Panc1 (cell line): ENCODE measurements around the gene PRKAG2. TPM values are rescaled to one million over a fixed set of nuclear protein-coding genes. Genes with fewer than 3 reads are reported as not detected.

Source experiments
- ATAC-seq: fragments of 200-7000 bp; cut with Tn5 transposase; 2 replicates; pipeline ENCODE4 v1.9.1; 2020; ENCODE audit warnings: mild to moderate bottlenecking, moderate library complexity
- BruUV-seq: library from RNA; stranded (reverse); fragments of 400-500 nt; replicated peaks from 2 replicates; lab custom pipeline; 2021; lab: Mats Ljungman, UMichigan
- CTCF ChIA-PET: fragments of 300-600 bp; sonication (Branson Sonifier 250); formaldehyde crosslinking; loops from one replicate; lab custom pipeline; 2022; ENCODE audit warnings: antibody characterized with exemption; lab: Charles Lee
- POLR2A ChIA-PET: fragments of 300-600 bp; sonication (Branson Sonifier 250); formaldehyde crosslinking; loops from one replicate; lab custom pipeline; 2022; ENCODE audit warnings: antibody characterized with exemption; lab: Charles Lee
- DNase-seq: peaks from one replicate; pipeline ENCODE4 v3.0.0-alpha.2; 2010; ENCODE audit warnings: low read depth, low spot score
- H3K27ac ChIP-seq: 2 replicates; pipeline ENCODE4 v1.5.1; 2011; ENCODE audit warnings: mild to moderate bottlenecking, low read length, inconsistent platforms
- H3K27me3 ChIP-seq: fragments of 200-500 bp; sonication (Bioruptor generic); 2 replicates; pipeline ENCODE4 v1.6.0; 2014; ENCODE audit warnings: low read length, inconsistent platforms; ENCODE audit not compliant: control insufficient read depth, insufficient read depth
- H3K36me3 ChIP-seq: fragments of 200-500 bp; sonication (Bioruptor generic); 2 replicates; pipeline ENCODE4 v1.5.1; 2014; ENCODE audit warnings: inconsistent platforms, mild to moderate bottlenecking, low read length, moderate library complexity; ENCODE audit not compliant: control insufficient read depth, insufficient read depth
- H3K4me1 ChIP-seq: 2 replicates; pipeline ENCODE4 v1.5.1; 2011; ENCODE audit warnings: inconsistent platforms, mild to moderate bottlenecking, low read length, moderate library complexity; ENCODE audit not compliant: control insufficient read depth, insufficient read depth
- H3K4me3 ChIP-seq, 2 experiments: 2 replicates each; pipeline ENCODE4 v1.5.1; 2011 to 2012; ENCODE audit warnings: low read depth in 2 of 2, low read length in 2 of 2, mild to moderate bottlenecking in 2 of 2, inconsistent platforms in 1 of 2, moderate library complexity in 1 of 2
- H3K9me3 ChIP-seq: fragments of 200-500 bp; sonication (Bioruptor generic); 2 replicates; pipeline ENCODE4 v1.5.1; 2014; ENCODE audit warnings: low read depth, mild to moderate bottlenecking, inconsistent platforms, low read length, moderate library complexity; ENCODE audit not compliant: control insufficient read depth, insufficient read depth
- POLR2AphosphoS5 ChIP-seq: IDR thresholded peaks from 2 replicates; pipeline ENCODE4 v1.6.1; 2012; ENCODE audit warnings: mild to moderate bottlenecking, low read depth, low read length, moderate library complexity
- SIN3A ChIP-seq: IDR thresholded peaks from 2 replicates; pipeline ENCODE4 v1.6.1; 2012; ENCODE audit warnings: low read depth, mild to moderate bottlenecking, low read length, moderate library complexity, borderline replicate concordance; ENCODE audit not compliant: insufficient read depth
- TCF7L2 ChIP-seq: IDR thresholded peaks from 2 replicates; pipeline ENCODE4 v1.6.1; 2011; ENCODE audit warnings: mild to moderate bottlenecking, low read depth, low read length, inconsistent platforms
- in situ Hi-C: cut with HindIII; loops from 2 replicates; pipeline ENCODE4 v1.10.0; 2016; ENCODE audit warnings: low sequenced_read_pairs, low pct_unique_long_range_greater_than_20kb
- intact Hi-C: fragments of 100-400 bp; cut with micrococcal nuclease; formaldehyde crosslinking; loops from one replicate; pipeline ENCODE4 v1.10.0; 2022; ENCODE audit not compliant: unreplicated experiment
- total RNA-seq: library from RNA; stranded (reverse); gene quantifications from one replicate; pipeline ENCODE4 v1.2.1, GENCODE V29; 2021; ENCODE audit not compliant: unreplicated experiment
- TF ChIP-seq, protein P1 (sequence below), 2 experiments: IDR thresholded peaks; 2 replicates each; pipeline ENCODE4 v1.6.1; 2011 to 2012; ENCODE audit warnings: low read depth in 2 of 2, control low read depth in 1 of 2, low read length in 1 of 2, mild to moderate bottlenecking in 1 of 2, moderate library complexity in 1 of 2; ENCODE audit not compliant: insufficient read depth in 1 of 2
- TF ChIP-seq, protein P2 (sequence below): fragments of 450-650 bp; IDR thresholded peaks from 2 replicates; pipeline ENCODE4 v1.5.1; 2017; ENCODE audit warnings: mild to moderate bottlenecking

Gene PRKAG2
- total RNA-seq, 1 experiment from 2014 or later = 71.6 TPM

DNA sequence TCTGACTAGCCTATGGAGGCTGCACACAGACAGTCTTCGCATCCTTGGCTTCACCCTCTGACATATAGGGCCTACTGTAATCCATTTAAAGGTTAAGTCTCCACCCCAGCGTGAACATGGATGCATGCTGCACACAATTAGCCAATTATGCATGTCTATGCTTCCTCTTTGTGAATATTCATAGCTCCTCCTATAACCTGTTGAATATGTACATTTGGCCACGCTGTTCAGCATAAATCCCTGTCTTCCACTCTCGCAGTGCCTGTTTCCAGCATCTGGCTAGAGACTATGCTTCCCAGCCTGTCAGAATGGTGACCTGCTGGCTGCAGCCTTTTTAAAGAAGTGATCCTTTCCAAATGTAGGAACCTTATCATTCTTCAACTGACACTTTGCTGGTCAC lies 106.7 kb downstream of the PRKAG2 start:
- H3K27ac ChIP-seq = no peak overlapping the region
- POLR2A ChIA-PET = no interaction called here
- 0 out of 2 replicates have a peak, but pooled peaks cover 2% of the 10 kb centered on the region for H3K27me3 ChIP-seq
- peak; percentile 43; the same call in 1 of the 2 replicates for ATAC-seq
- CTCF ChIA-PET = interaction anchor here (1.1 kb wide), 1 partner anchor 13 kb away, joined by 7 read pairs; no protein-coding TSS in a partner anchor
- no peaks in the 10 kb centered on the region for H3K9me3 ChIP-seq
- no peaks in the 10 kb centered on the region for H3K4me1 ChIP-seq
- no peak for TF ChIP-seq SIN3A
- TF ChIP-seq, protein P1, sequence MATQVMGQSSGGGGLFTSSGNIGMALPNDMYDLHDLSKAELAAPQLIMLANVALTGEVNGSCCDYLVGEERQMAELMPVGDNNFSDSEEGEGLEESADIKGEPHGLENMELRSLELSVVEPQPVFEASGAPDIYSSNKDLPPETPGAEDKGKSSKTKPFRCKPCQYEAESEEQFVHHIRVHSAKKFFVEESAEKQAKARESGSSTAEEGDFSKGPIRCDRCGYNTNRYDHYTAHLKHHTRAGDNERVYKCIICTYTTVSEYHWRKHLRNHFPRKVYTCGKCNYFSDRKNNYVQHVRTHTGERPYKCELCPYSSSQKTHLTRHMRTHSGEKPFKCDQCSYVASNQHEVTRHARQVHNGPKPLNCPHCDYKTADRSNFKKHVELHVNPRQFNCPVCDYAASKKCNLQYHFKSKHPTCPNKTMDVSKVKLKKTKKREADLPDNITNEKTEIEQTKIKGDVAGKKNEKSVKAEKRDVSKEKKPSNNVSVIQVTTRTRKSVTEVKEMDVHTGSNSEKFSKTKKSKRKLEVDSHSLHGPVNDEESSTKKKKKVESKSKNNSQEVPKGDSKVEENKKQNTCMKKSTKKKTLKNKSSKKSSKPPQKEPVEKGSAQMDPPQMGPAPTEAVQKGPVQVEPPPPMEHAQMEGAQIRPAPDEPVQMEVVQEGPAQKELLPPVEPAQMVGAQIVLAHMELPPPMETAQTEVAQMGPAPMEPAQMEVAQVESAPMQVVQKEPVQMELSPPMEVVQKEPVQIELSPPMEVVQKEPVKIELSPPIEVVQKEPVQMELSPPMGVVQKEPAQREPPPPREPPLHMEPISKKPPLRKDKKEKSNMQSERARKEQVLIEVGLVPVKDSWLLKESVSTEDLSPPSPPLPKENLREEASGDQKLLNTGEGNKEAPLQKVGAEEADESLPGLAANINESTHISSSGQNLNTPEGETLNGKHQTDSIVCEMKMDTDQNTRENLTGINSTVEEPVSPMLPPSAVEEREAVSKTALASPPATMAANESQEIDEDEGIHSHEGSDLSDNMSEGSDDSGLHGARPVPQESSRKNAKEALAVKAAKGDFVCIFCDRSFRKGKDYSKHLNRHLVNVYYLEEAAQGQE (IDR thresholded peaks at IDR 0.05; ENCODE audit: insufficient read depth in 1 of 2, low read depth in 2 of 2, low read length in 1 of 2) = no peak
- no peak for TF ChIP-seq POLR2AphosphoS5
- TF ChIP-seq TCF7L2 = no peak
- TF ChIP-seq, protein P2, sequence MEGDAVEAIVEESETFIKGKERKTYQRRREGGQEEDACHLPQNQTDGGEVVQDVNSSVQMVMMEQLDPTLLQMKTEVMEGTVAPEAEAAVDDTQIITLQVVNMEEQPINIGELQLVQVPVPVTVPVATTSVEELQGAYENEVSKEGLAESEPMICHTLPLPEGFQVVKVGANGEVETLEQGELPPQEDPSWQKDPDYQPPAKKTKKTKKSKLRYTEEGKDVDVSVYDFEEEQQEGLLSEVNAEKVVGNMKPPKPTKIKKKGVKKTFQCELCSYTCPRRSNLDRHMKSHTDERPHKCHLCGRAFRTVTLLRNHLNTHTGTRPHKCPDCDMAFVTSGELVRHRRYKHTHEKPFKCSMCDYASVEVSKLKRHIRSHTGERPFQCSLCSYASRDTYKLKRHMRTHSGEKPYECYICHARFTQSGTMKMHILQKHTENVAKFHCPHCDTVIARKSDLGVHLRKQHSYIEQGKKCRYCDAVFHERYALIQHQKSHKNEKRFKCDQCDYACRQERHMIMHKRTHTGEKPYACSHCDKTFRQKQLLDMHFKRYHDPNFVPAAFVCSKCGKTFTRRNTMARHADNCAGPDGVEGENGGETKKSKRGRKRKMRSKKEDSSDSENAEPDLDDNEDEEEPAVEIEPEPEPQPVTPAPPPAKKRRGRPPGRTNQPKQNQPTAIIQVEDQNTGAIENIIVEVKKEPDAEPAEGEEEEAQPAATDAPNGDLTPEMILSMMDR = no peak
- no TSS peak for BruUV-seq
- DNase-seq = no peak
- H3K4me3 ChIP-seq = no peak overlapping the region
- intact Hi-C loops = no loop called here
- H3K36me3 ChIP-seq = no peaks in the 10 kb centered on the region
- in situ Hi-C loops = no loop called here

DNA sequence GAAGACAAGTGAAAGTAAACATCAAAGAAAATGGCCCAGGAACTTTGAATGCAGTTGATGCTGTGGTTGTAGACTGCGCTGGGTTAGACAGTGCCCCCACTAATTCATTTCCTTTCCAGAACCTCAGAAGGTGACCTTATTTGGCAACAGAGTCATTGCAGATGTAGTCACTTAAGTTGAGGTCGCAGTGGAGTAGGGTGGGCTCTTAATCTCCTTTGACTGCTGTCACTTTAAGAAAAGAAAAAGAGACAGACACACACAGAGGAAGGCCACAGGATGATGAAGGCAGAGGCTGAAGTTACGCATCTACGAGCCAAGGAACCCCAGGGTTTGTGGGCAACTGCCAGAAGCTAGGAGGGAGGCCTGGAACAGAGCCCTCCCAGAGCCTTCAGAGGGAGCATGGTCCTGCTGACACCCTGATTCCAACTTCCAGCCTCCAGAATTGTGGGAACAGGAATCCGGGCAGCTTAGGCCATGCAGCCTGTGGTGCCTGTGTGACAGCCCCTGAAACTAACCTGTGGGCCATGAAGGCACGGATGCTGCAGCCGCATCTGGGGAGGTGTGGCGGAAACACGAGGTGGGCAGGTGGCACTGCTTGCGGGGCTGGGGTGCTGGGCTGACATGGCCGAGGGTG lies 107.6 kb downstream of the PRKAG2 start:
- no peaks in the 10 kb centered on the region for H3K4me1 ChIP-seq
- no peak for TF ChIP-seq POLR2AphosphoS5
- TF ChIP-seq TCF7L2 = no peak
- TF ChIP-seq SIN3A = no peak
- TF ChIP-seq, protein P2 = no peak
- TF ChIP-seq, protein P1 (IDR thresholded peaks at IDR 0.05; ENCODE audit: insufficient read depth in 1 of 2, low read depth in 2 of 2, low read length in 1 of 2) = no peak
- no TSS peak for BruUV-seq
- H3K9me3 ChIP-seq = no peaks in the 10 kb centered on the region
- intact Hi-C loops (no loop called here), in situ Hi-C loops (no loop called here)
- H3K27ac ChIP-seq = no peak overlapping the region
- CTCF ChIA-PET = no interaction called here
- no peak overlapping the region for H3K4me3 ChIP-seq
- 0 out of 2 replicates have a peak, but pooled peaks cover 2% of the 10 kb centered on the region for H3K27me3 ChIP-seq
- DNase-seq = no peak
- POLR2A ChIA-PET = no interaction called here
- H3K36me3 ChIP-seq = no peaks in the 10 kb centered on the region
- no peak for ATAC-seq
